Ishikawa (cell line): ENCODE results near the gene NFATC1.

ENCODE experiments used
- CEBPB ChIP-seq: IDR thresholded peaks from 2 replicates; pipeline ENCODE4 v1.6.1; 2012
- EGR1 ChIP-seq: IDR thresholded peaks from 2 replicates; pipeline ENCODE4 v1.6.1; 2012
- EP300 ChIP-seq: IDR thresholded peaks from 2 replicates; pipeline ENCODE4 v1.6.1; 2012; ENCODE audit warnings: borderline replicate concordance
- MAX ChIP-seq: IDR thresholded peaks from 2 replicates; pipeline ENCODE4 v1.6.1; 2012
- NFIC ChIP-seq: IDR thresholded peaks from 2 replicates; pipeline ENCODE4 v1.6.1; 2012
- RAD21 ChIP-seq: IDR thresholded peaks from 2 replicates; pipeline ENCODE4 v1.6.1; 2012; ENCODE audit warnings: low read depth
- TAF1 ChIP-seq: IDR thresholded peaks from 2 replicates; pipeline ENCODE4 v1.6.1; 2012; ENCODE audit warnings: low read depth, mild to moderate bottlenecking
- TCF12 ChIP-seq: IDR thresholded peaks from 2 replicates; pipeline ENCODE4 v1.6.1; 2012; ENCODE audit warnings: low read depth
- TEAD4 ChIP-seq: IDR thresholded peaks from 2 replicates; pipeline ENCODE4 v1.6.1; 2012
- TF ChIP-seq, protein P1 (sequence below): IDR thresholded peaks from 2 replicates; pipeline ENCODE4 v1.6.1; 2012; ENCODE audit warnings: low read depth, mild to moderate bottlenecking
- TF ChIP-seq, protein P2 (sequence below): IDR thresholded peaks from 2 replicates; pipeline ENCODE4 v1.6.1; 2012

DNA sequence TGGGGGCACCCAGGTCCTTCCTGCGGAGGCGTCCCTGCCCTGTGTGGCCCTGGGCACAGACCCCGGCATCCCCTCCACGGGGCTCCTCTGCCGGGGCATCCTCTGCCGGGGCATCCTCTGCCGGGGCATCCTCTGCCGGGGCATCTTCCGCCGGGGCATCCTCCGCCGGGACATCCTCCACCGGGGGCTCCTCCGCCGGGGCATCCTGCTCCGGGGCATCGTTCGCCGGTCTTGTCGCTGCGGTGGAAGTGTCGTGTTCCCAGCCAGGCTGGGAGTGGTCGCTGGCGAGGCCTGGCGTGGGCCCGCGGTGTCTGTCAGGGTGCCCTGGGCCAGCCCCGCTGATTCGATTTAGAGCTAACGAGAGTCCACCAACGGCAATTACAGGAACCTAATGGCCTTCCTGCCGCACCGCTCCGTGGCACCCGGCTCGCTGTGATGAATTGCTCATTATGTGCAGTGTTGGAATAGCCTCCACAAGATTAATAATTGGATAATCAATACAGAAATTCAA is 115.1 kb downstream of the NFATC1 start:
- no peak for TF ChIP-seq TEAD4
- no peak for TF ChIP-seq CEBPB
- TF ChIP-seq TCF12: no peak
- TF ChIP-seq RAD21: no peak
- TF ChIP-seq, protein P1, sequence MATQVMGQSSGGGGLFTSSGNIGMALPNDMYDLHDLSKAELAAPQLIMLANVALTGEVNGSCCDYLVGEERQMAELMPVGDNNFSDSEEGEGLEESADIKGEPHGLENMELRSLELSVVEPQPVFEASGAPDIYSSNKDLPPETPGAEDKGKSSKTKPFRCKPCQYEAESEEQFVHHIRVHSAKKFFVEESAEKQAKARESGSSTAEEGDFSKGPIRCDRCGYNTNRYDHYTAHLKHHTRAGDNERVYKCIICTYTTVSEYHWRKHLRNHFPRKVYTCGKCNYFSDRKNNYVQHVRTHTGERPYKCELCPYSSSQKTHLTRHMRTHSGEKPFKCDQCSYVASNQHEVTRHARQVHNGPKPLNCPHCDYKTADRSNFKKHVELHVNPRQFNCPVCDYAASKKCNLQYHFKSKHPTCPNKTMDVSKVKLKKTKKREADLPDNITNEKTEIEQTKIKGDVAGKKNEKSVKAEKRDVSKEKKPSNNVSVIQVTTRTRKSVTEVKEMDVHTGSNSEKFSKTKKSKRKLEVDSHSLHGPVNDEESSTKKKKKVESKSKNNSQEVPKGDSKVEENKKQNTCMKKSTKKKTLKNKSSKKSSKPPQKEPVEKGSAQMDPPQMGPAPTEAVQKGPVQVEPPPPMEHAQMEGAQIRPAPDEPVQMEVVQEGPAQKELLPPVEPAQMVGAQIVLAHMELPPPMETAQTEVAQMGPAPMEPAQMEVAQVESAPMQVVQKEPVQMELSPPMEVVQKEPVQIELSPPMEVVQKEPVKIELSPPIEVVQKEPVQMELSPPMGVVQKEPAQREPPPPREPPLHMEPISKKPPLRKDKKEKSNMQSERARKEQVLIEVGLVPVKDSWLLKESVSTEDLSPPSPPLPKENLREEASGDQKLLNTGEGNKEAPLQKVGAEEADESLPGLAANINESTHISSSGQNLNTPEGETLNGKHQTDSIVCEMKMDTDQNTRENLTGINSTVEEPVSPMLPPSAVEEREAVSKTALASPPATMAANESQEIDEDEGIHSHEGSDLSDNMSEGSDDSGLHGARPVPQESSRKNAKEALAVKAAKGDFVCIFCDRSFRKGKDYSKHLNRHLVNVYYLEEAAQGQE: no peak
- TF ChIP-seq EP300: no peak
- TF ChIP-seq, protein P2, sequence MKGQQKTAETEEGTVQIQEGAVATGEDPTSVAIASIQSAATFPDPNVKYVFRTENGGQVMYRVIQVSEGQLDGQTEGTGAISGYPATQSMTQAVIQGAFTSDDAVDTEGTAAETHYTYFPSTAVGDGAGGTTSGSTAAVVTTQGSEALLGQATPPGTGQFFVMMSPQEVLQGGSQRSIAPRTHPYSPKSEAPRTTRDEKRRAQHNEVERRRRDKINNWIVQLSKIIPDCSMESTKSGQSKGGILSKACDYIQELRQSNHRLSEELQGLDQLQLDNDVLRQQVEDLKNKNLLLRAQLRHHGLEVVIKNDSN: no peak
- no peak for TF ChIP-seq TAF1
- no peak for TF ChIP-seq EGR1
- no peak for TF ChIP-seq MAX
- TF ChIP-seq NFIC: no peak
